ENCODE data around the gene RGR.

The RGR gene

GRCh38 chr10:84292502-84292901 is 47.6 kb downstream of the RGR start:
- in situ Hi-C loops (cut with HindIII; ENCODE audit: low sequenced_read_pairs): loop anchor here (5.0 kb wide), 1 partner anchor 35 kb away; the partner anchor contains the start of gene CCSER2

DNA sequence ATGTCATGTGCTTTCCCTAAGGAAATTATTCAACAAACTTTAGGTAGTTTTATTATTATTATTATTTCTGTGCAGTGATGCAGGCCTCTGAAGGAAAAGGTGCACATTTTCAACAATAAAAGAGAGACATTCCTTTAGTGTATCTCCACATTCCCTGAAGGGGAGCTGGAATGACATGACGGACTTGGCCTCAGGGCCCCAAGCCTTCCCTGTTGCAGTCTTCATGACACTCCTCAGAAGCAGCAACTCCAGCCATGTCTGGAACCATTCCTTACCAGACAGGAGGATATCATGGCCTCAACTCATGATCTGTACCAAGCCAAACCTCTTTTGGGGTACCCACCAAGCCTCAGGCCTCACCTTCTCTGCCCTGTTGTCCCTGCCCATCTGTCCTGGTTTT is 48.3 kb downstream of the RGR start:
- in situ Hi-C loops (cut with HindIII; ENCODE audit: low sequenced_read_pairs): loop anchor here (5.0 kb wide), 1 partner anchor 34 kb away; the partner anchor contains the start of gene CCSER2

DNA sequence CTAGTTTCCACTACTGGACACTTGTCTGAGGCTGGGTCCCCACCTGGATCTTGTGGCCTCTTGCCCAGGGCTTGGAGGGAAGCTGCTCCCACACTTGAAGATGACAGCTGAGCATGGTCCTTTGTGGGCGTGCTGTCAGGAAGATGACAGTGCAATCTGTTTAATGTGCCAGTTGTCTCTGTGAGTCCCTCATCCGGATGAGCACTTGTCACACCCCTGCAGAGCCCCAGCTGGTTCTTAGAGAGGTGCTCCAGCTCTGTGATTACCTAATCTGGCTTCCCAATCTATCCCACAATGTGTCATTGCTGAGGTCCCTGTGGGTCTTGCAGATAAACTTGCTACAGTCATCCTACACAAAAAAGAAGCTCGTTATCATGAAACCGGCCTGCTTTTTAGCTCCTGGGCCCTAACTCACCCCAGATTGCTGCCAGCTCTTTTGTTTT is 48.7 kb downstream of the RGR start:
- in situ Hi-C loops (cut with HindIII; ENCODE audit: low sequenced_read_pairs): loop anchor here (5.0 kb wide), 1 partner anchor 34 kb away; the partner anchor contains the start of gene CCSER2

DNA sequence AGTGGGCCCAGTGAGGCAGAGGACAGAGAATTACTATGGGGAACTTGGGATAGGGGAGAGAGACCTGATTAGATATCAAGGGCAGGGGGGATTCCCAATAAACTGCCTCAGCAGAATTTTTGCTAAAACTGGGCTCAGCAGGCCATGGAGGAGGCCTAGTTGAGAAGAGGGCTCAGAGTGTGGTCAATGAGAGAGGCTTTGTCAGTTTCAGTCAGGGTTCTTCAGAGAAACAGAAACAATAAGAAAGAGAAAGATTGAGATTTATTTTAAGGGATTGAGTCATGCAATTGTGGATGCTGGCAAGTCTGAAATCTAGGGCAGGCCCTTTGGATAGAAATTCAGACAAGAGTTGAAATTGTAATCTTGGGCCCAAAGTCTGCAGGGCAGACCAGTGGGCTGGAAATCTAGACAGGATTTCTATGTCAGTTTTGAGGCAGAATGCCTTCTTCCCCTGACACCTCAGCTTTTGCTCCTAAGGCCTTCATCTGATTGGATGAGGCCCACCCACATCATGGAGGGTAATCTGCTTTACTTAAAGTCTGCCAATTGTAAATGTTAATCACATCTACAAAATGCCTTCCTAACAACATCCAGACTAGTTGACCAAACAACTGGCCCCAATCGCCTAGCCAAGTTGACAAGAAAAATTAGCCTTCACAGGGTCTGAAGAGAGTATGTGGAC is 50.1 kb downstream of the RGR start:
- in situ Hi-C loops (cut with HindIII; ENCODE audit: low sequenced_read_pairs): loop anchor here (5.0 kb wide), 1 partner anchor 32 kb away; the partner anchor contains the start of gene CCSER2

DNA sequence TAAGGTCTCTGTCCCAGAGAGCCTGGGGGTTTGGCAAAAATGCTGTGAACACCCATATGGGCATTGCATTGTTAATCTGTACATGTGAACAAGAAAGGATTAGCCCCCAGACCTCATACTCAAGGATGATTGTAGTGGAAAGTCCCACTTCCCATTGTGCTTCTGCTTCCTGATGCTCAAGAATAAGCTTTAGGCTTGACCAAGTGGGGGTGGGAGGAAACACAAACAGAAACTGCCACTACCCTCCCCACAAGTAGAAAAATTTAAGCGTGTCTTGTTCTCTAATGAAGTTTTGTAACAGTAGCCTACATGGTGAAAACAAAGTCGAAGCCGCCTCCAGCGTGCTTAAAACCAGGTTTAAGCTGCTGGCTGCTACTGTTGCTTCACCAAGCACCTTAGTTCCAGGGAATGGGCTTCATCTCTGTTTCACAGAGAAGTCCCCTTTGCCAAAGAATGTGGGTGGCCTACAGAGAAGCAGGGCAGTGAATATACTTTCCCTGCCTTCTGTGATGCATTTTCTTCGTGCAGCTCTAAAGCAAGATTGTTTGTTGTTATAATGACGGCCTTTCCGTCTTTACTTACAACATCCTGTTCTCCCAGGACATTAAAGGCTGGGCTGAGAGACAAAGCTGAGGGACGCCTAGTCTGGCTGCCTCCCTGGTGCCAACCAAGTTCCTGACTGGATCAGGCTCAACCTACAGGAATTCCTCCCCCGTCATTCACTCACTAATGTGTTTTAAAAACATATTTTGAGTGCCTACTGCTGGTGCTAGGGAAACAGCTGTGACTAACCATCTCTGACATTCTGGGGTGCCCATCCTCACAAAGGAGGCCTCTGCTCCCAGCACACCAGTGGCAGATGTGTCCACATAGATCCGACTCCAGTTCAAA is 51.5 kb downstream of the RGR start:
- in situ Hi-C loops (cut with HindIII; ENCODE audit: low sequenced_read_pairs): no loop called here

DNA sequence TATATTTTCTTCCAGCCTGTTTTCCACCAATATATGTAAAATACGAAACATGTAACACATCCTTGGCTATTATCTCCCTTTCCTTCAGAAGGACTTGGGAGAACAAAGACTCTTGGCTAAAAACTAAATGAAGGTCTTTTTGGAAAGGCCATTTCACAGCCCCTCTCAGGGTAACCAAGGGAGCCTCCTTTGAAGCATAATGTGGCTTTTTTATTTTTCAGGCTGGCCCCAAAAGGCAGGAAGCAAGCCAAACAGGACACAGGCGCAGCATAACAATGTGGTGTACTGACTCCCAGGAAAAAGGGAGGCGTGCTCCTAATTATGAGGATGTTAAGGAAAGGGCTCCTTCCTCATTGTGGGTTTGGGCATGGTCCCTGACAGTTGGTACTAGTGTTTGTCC is 53.2 kb downstream of the RGR start:
- in situ Hi-C loops (cut with HindIII; ENCODE audit: low sequenced_read_pairs): no loop called here

- in situ Hi-C loops (cut with HindIII; ENCODE audit: low sequenced_read_pairs): no loop called here
Measured at GRCh38 chr10:84302223-84302622, 57.4 kb downstream of the RGR start.

DNA sequence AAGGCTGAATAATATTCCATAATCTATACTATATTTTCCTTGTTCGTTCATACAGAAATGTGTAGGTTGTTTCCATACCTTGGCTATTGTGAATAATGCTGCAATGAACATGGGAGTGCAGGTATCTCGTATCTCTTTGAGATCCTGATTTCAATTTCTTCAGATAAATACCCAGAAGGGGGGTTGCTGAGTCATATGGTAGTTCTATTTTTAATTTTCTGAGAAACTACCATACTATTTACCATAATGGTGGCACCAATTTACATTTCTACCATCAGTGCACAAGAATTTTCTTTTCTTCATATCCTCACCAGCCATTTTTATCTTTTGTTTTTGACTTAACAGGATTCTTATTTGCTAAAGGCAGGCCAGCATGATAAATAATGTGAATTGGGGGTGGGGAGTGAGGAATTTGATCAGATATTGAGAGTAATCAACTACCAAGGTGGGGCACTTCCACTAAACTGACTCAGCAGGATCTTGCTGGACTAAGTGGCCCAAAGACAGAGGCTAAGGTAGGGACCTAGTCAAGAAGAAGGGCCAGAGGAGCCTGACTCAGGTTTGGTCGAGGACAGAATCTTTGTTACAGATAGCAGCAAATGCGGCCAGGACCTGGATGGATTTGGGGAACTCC is 62.0 kb downstream of the RGR start:
- in situ Hi-C loops (cut with HindIII; ENCODE audit: low sequenced_read_pairs): no loop called here

- in situ Hi-C loops (cut with HindIII; ENCODE audit: low sequenced_read_pairs): no loop called here
Measured at GRCh38 chr10:84308021-84308420, 63.2 kb downstream of the RGR start.

DNA sequence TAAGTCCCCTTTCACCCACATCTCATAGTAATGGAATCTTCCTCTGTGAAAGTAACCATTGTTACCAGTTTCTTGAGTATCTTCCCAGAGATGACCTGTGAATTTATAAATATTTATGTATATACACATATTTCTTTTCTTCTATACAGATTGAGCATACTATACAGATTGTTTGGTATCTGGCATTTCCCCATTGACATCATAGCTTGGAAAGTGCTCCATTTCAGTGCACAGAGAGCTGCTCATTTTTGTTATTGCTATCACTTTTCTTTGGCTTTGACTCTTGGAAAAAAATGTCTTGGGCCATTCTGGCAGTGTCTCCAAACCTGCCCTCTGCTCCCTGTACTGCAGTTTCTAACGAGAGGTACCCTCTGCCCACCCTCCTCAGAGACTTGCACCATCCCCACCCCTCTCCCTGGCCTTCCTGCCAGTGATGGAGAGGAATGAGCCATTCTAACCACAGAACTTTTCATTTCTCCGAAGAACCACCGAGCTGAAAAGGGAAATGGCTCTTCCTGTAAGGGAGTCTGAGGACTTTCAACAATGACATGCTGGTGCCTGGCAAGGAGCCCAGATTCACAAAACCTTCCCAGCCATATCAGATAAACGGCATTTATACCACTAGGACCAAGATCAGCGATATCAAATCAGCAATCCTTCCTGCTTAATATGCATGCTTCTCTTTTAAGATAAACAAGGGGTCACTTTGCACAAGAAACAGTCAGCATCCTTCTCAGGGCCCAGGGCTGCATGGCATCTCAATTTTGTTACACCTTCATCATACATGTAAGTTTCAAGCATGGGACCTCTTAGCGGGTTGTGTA is 63.8 kb downstream of the RGR start:
- in situ Hi-C loops (cut with HindIII; ENCODE audit: low sequenced_read_pairs): no loop called here

All from endothelial cell of hepatic sinusoid (primary cell).